A673 (cell line): ENCODE results near the gene MYO18B.

Experiments
- CTCF ChIP-seq: fragments of 300-800, 200-600 bp; sonication (generic); conservative IDR thresholded peaks from 2 replicates; pipeline ENCODE4 v1.5.1; 2017; ENCODE audit warnings: low read depth, mild to moderate bottlenecking, antibody characterized with exemption, low read length, moderate library complexity, mixed read lengths
- EZH2 ChIP-seq: fragments of 200-600 bp; sonication (generic); IDR thresholded peaks from 2 replicates; pipeline ENCODE4 v1.6.1; 2017; ENCODE audit warnings: borderline replicate concordance, low read depth, mild to moderate bottlenecking, mixed read lengths, antibody characterized with exemption, low read length; ENCODE audit not compliant: poor library complexity, severe bottlenecking

- TF ChIP-seq CTCF (no peak), EZH2 (no peak)
These were observed 181.9 kb downstream of the MYO18B start for GRCh38 chr22:25923914-25924313.
